CD8-positive, alpha-beta memory T cell (primary cell): ENCODE results near the gene CCNK. TPM values are rescaled to one million over a fixed set of nuclear protein-coding genes. Genes with fewer than 3 reads are reported as not detected.

Experiments used
- CTCF ChIA-PET: fragments of 350-600 bp; sonication (Branson Sonifier 250); formaldehyde crosslinking; loops from one replicate; lab custom pipeline; 2021; ENCODE audit warnings: antibody characterized with exemption; lab: Charles Lee
- POLR2A ChIA-PET: fragments of 350-600 bp; sonication (Branson Sonifier 250); formaldehyde crosslinking; loops from one replicate; lab custom pipeline; 2021; ENCODE audit warnings: antibody characterized with exemption; lab: Charles Lee
- DNase-seq, 5 donors: peaks; one replicate each; pipeline versions ENCODE4 v3.0.0 to v3.0.0-alpha.2; 2020 to 2022; ENCODE audit warnings: mixed read lengths in 1 of 5
- H3K27ac ChIP-seq: one replicate; pipeline ENCODE4 v1.7.0; 2013; ENCODE audit warnings: low read depth, mild to moderate bottlenecking, low read length, moderate library complexity
- H3K27me3 ChIP-seq: 2 replicates; pipeline ENCODE4 v1.7.0; 2013; ENCODE audit warnings: low read length, mild to moderate bottlenecking; ENCODE audit not compliant: insufficient read depth, poor library complexity, severe bottlenecking
- H3K36me3 ChIP-seq: 2 replicates; pipeline ENCODE4 v1.7.0; 2013; ENCODE audit warnings: mild to moderate bottlenecking, low read length, moderate library complexity; ENCODE audit not compliant: insufficient read depth
- H3K4me1 ChIP-seq: 2 replicates; pipeline ENCODE4 v1.7.0; 2013; ENCODE audit warnings: mild to moderate bottlenecking, low read length, moderate library complexity; ENCODE audit not compliant: insufficient read depth
- H3K4me3 ChIP-seq: 2 replicates; pipeline ENCODE4 v1.7.0; 2013; ENCODE audit warnings: mild to moderate bottlenecking, low read length
- H3K9me3 ChIP-seq: 2 replicates; pipeline ENCODE4 v1.7.0; 2013; ENCODE audit warnings: mild to moderate bottlenecking, low read length
- H3K27ac Mint-ChIP-seq, 8 donors: one replicate each; pipeline ENCODE4 v1.8.0; 2020 to 2021; ENCODE audit warnings: mixed read lengths in 8 of 8, mild to moderate bottlenecking in 6 of 8, inconsistent platforms in 3 of 8, moderate library complexity in 3 of 8
- H3K27me3 Mint-ChIP-seq, 2 donors: one replicate each; pipeline ENCODE4 v1.8.0; 2020 to 2021; ENCODE audit warnings: mixed read lengths in 2 of 2, mild to moderate bottlenecking in 1 of 2, moderate library complexity in 1 of 2
- H3K36me3 Mint-ChIP-seq, 3 donors: one replicate each; pipeline ENCODE4 v1.8.0; 2020 to 2021; ENCODE audit warnings: mixed read lengths in 3 of 3, inconsistent platforms in 1 of 3, mild to moderate bottlenecking in 1 of 3
- H3K4me1 Mint-ChIP-seq, 3 donors: one replicate each; pipeline ENCODE4 v1.8.0; 2020 to 2021; ENCODE audit warnings: mixed read lengths in 3 of 3, inconsistent platforms in 1 of 3, mild to moderate bottlenecking in 1 of 3
- H3K4me3 Mint-ChIP-seq, 7 donors: one replicate each; pipeline ENCODE4 v1.8.0; 2020 to 2021; ENCODE audit warnings: mixed read lengths in 7 of 7, mild to moderate bottlenecking in 6 of 7, moderate library complexity in 4 of 7, inconsistent platforms in 2 of 7
- H3K9me3 Mint-ChIP-seq, 5 donors: one replicate each; pipeline ENCODE4 v1.8.0; 2020 to 2022; ENCODE audit warnings: mixed read lengths in 5 of 5, mild to moderate bottlenecking in 3 of 5, moderate library complexity in 2 of 5, inconsistent platforms in 1 of 5
- polyA plus RNA-seq: library from polyadenylated mRNA; unstranded; fragments of 300-500 nt; fragmentation: Illumina TruSeq; gene quantifications from one replicate; pipeline ENCODE4 v1.2.3, GENCODE V29; 2021
- total RNA-seq, 2 experiments: library from RNA; stranded (reverse); gene quantifications; one replicate each; pipeline ENCODE4 v1.2.3, GENCODE V29; 2021

Gene CCNK
- total and polyA plus RNA-seq, 3 experiments from 2014 or later: 16.4 to 115 (median 110) TPM

DNA sequence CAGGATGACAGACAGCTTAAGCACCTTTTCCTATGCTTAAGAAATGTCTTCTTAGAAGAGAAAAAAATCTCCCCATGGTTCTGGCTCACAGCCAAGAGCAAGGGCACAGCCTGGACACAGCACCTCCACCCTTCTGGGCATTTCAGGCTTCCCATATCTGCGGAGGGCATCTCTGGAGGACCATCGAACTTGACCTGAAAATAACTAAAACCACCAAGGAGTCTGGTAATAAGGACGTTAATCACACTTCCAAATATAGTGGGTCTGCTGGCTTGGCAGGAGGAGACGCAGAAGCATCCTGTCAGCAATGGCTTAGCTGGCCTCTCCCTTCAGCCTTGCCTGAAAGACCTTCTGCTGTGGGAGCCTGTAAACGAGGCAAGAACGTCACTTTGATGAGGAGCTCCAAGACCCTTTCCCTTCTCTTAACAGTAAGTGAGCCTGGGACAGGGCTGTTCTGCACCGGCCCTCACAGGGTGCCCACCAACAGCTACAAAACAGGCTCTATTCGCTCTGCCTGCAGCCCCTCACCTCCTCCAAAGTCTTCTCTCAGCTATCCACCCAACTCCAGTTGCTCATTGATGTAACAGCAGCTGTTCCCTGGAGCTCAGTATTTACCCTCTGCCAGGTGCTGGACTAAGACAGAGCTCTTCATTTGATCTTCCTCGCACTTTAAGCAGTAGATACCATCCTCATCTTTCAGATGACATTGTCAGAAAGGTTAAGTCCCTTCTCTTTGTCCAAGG, 13.7 kb upstream of the CCNK start:
- Mint-ChIP-seq H3K4me3 (no peak overlapping the region), H3K4me1 (peaks cover 46 to 58% (median 47%) of the 10 kb centered on the region in 3 donors), H3K27ac (peak overlapping the region in 3 of 8 donors; percentile 30 to 88 (median 83)), H3K36me3 (peaks cover 0 to 48% (median 6%) of the 10 kb centered on the region in 3 donors), H3K27me3 (no peaks in the 10 kb centered on the region), H3K9me3 (no peaks in the 10 kb centered on the region)
- CTCF ChIA-PET: interaction anchor here (1.2 kb wide), 1 partner anchor 9 kb away, joined by 4 read pairs; no protein-coding TSS in a partner anchor
- H3K27ac ChIP-seq: no peak overlapping the region
- POLR2A ChIA-PET: interaction anchor here (0.6 kb wide), 1 partner anchor 86 kb away, joined by 3 read pairs; no protein-coding TSS in a partner anchor
- peaks cover 22% of the 10 kb centered on the region for H3K36me3 ChIP-seq
- no peaks in the 10 kb centered on the region for H3K27me3 ChIP-seq
- H3K4me1 ChIP-seq: peaks cover 4% of the 10 kb centered on the region
- DNase-seq: no peak
- H3K4me3 ChIP-seq: no peak overlapping the region
- H3K9me3 ChIP-seq: no peaks in the 10 kb centered on the region

DNA sequence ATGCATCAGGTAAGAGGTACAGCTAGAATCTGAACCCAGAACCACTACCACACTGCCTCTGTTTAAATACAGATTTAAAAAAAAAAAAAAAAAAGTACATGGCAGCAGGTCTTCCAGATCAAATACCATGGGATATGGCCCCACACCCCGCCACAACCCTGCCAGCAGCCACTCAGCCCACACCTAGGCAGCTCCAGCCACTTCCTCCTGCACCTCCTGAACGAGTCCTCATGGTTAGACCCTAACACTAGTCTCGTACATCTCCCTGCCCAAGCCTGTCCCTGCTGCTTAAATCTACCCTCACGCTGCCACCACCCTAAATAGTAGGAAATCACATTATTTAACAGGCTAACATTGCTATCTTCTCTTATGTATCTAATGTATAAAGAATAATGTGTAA, 13.1 kb upstream of the CCNK start:
- Histone ChIP-seq H3K4me3 (no peak overlapping the region), H3K27ac (no peak overlapping the region), H3K36me3 (peaks cover 18% of the 10 kb centered on the region), H3K4me1 (peaks cover 4% of the 10 kb centered on the region), H3K27me3 (no peaks in the 10 kb centered on the region), H3K9me3 (no peaks in the 10 kb centered on the region)
- peak overlapping the region in 7 of 8 donors; percentile 21 to 88 (median 43) for H3K27ac Mint-ChIP-seq
- POLR2A ChIA-PET: interaction anchor here (0.6 kb wide), 1 partner anchor 85 kb away, joined by 3 read pairs; no protein-coding TSS in a partner anchor
- H3K4me1 Mint-ChIP-seq: peaks cover 49 to 62% (median 51%) of the 10 kb centered on the region in 3 donors
- no peaks in the 10 kb centered on the region for H3K27me3 Mint-ChIP-seq
- peaks cover 0 to 42% (median 6%) of the 10 kb centered on the region in 3 donors for H3K36me3 Mint-ChIP-seq
- no peaks in the 10 kb centered on the region for H3K9me3 Mint-ChIP-seq
- no peak for DNase-seq
- peak overlapping the region in 2 of 7 donors; percentile 23 to 28 for H3K4me3 Mint-ChIP-seq
- CTCF ChIA-PET: interaction anchor here (1.2 kb wide), 1 partner anchor 8 kb away, joined by 4 read pairs; no protein-coding TSS in a partner anchor

DNA sequence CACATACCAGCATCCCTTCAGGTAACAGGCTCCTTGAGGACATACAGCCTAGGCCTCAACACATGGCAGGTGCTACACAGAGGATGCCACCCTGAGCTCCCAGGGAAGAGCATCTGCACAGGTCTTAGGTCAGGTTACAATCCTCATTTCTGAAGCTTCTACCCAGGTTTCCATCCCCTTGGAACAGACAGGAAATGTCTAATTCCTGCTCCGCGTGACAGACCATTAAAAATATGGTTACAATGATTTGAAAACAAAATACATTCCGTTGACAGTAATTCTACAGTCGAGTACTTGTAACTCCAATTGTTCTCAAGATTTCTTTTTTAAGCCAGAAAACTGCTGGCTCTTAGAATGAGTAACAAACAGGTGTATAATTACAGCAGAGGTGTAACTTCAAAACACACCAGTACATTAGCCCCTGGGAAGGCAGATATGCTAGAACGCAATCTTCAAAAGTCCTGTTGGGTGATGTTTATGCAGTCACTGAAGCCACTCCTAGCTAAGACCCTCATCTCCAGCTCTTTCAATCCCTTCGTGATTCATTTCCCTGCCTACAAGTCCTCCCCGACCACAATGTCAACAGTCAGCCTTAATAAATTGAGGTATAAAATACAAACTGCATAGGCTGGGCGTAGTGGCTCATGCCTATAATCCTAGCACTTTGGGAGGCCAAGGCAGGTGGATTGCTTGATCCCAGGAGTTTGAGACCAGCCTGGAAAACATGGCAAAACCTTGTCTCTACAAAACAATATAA, 12.2 kb upstream of the CCNK start:
- POLR2A ChIA-PET: no interaction called here

DNA sequence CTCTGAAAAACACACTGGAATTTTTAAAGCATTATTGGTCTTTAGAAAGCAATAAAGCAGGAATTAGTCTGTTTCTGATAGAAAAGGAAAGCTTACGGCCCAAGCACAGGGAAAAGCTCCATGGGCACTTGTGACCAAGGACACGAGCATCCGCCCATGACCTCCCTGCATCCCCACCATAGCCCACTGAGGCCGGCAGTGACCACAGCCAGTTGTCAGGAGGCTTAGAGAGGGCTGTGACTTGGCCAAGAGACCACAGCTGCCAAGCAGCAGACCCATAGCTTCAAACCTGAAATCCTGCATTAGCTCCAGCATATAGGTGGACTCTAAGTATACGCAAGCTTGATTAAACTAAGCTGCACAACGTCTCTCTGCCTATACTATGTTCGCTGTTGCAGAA, 9.5 kb upstream of the CCNK start:
- H3K27ac ChIP-seq: no peak overlapping the region
- ChIA-PET CTCF (interaction anchor here (0.9 kb wide), 1 partner anchor 20 kb away, joined by 3 read pairs; no protein-coding TSS in a partner anchor), POLR2A (no interaction called here)
- H3K4me1 ChIP-seq: peaks cover 4% of the 10 kb centered on the region
- no peaks in the 10 kb centered on the region for H3K36me3 ChIP-seq
- Mint-ChIP-seq H3K27ac (peak overlapping the region in 1 of 8 donors; percentile 29), H3K27me3 (no peaks in the 10 kb centered on the region), H3K4me1 (peaks cover 49 to 78% (median 59%) of the 10 kb centered on the region in 3 donors), H3K9me3 (no peaks in the 10 kb centered on the region), H3K4me3 (no peak overlapping the region), H3K36me3 (peaks cover 0 to 8% (median 2%) of the 10 kb centered on the region in 3 donors)
- no peaks in the 10 kb centered on the region for H3K27me3 ChIP-seq
- H3K9me3 ChIP-seq: no peaks in the 10 kb centered on the region
- no peak for DNase-seq
- no peak overlapping the region for H3K4me3 ChIP-seq

More for the DNA sequence above, 12.2 kb upstream of the CCNK start:
- H3K27ac Mint-ChIP-seq: peak overlapping the region in 3 of 8 donors; percentile 17 to 69 (median 59)
- peaks cover 49 to 68% (median 57%) of the 10 kb centered on the region in 3 donors for H3K4me1 Mint-ChIP-seq
- peak overlapping the region in 2 of 7 donors; percentile 16 to 28 for H3K4me3 Mint-ChIP-seq
- Histone ChIP-seq H3K27ac (no peak overlapping the region), H3K36me3 (peaks cover 8% of the 10 kb centered on the region), H3K9me3 (no peaks in the 10 kb centered on the region), H3K27me3 (no peaks in the 10 kb centered on the region), H3K4me3 (no peak overlapping the region), H3K4me1 (peaks cover 4% of the 10 kb centered on the region)
- DNase-seq: no peak
- no peaks in the 10 kb centered on the region for H3K27me3 Mint-ChIP-seq
- H3K9me3 Mint-ChIP-seq: no peaks in the 10 kb centered on the region
- peaks cover 0 to 33% (median 4%) of the 10 kb centered on the region in 3 donors for H3K36me3 Mint-ChIP-seq
- CTCF ChIA-PET: no interaction called here

DNA sequence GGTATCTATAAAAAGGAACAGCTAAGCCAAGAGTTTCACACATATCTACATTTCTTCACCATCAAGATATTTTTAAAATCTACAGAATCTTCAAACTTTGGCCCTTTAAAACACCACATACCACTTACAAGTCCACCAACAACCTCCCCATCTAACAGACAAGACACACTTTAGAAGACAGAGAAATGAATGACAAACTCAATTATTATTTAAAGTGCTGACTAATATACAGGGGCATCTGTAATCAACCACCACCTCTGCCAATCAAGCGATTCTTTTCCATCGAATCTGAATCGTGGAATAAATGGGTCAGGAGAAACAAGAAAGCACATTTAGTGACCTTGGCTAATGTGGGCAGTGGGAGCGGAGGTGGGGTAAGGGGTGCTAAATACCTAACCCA, 8.3 kb upstream of the CCNK start:
- POLR2A ChIA-PET: no interaction called here
- Histone ChIP-seq H3K9me3 (no peaks in the 10 kb centered on the region), H3K4me1 (peaks cover 4% of the 10 kb centered on the region), H3K36me3 (no peaks in the 10 kb centered on the region), H3K27ac (no peak overlapping the region), H3K27me3 (no peaks in the 10 kb centered on the region), H3K4me3 (no peak overlapping the region)
- peaks cover 0 to 2% (median 1%) of the 10 kb centered on the region in 3 donors for H3K36me3 Mint-ChIP-seq
- DNase-seq: no peak
- H3K4me1 Mint-ChIP-seq: peaks cover 46 to 72% (median 61%) of the 10 kb centered on the region in 3 donors
- CTCF ChIA-PET: no interaction called here
- no peak overlapping the region for H3K4me3 Mint-ChIP-seq
- H3K27me3 Mint-ChIP-seq: no peaks in the 10 kb centered on the region
- H3K27ac Mint-ChIP-seq: no peak overlapping the region
- no peaks in the 10 kb centered on the region for H3K9me3 Mint-ChIP-seq

DNA sequence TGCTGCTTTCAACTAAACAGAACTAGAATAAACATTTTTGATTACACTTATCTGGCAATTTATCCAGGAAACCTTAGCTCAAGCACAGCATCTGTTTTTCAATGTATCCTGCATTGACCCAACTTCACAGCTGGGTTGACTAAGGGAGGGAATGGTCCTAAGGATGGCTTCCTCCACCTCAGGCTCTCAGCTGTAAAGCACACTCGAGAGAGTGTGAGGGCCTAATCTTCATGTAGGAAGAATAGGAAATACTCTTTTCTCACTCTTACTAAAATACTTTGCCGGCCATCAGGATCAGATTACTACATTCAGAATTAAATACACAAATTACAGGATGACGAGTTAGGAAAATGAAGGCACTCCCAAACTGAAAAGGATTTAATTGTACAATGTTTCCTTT, 7.8 kb upstream of the CCNK start:
- DNase-seq: no peak
- H3K4me3 Mint-ChIP-seq: no peak overlapping the region
- no peak overlapping the region for H3K27ac ChIP-seq
- H3K9me3 ChIP-seq: no peaks in the 10 kb centered on the region
- peaks cover 5% of the 10 kb centered on the region for H3K4me1 ChIP-seq
- CTCF ChIA-PET: no interaction called here
- H3K36me3 ChIP-seq: no peaks in the 10 kb centered on the region
- POLR2A ChIA-PET: no interaction called here
- H3K27me3 ChIP-seq: no peaks in the 10 kb centered on the region
- H3K36me3 Mint-ChIP-seq: peaks cover 0 to 2% (median 0%) of the 10 kb centered on the region in 3 donors
- H3K4me1 Mint-ChIP-seq: peaks cover 46 to 72% (median 61%) of the 10 kb centered on the region in 3 donors
- no peaks in the 10 kb centered on the region for H3K27me3 Mint-ChIP-seq
- no peak overlapping the region for H3K27ac Mint-ChIP-seq
- no peak overlapping the region for H3K4me3 ChIP-seq
- H3K9me3 Mint-ChIP-seq: no peaks in the 10 kb centered on the region

DNA sequence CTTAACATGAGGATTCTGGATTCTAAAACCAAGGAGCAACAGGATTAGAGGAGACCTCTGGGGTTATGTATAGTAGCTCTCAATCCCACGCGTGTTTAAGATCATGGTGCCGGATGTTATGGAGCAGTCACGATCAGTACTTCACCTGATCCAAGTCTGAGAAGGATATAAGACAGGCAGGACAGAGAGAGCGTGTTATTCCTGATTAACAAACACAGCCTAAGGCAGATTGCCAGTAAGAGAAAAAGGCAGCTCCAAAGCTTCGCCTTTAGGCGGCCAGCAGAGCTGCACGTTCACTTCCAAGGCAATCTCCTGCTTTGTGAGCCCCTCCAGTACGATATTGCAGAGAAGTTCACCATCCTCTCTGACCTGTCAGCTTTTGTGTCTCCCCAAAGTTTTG, 6.0 kb upstream of the CCNK start:
- Mint-ChIP-seq H3K27me3 (no peaks in the 10 kb centered on the region), H3K4me3 (peak overlapping the region in 1 of 7 donors; percentile 58), H3K9me3 (no peaks in the 10 kb centered on the region), H3K36me3 (peaks cover 0 to 2% (median 2%) of the 10 kb centered on the region in 3 donors), H3K4me1 (peaks cover 39 to 70% (median 59%) of the 10 kb centered on the region in 3 donors), H3K27ac (peak overlapping the region in 1 of 8 donors; percentile 7)
- H3K9me3 ChIP-seq: no peaks in the 10 kb centered on the region
- H3K4me1 ChIP-seq: peaks cover 15% of the 10 kb centered on the region
- DNase-seq: no peak
- no peaks in the 10 kb centered on the region for H3K36me3 ChIP-seq
- POLR2A ChIA-PET: no interaction called here
- CTCF ChIA-PET: no interaction called here
- no peaks in the 10 kb centered on the region for H3K27me3 ChIP-seq
- no peak overlapping the region for H3K27ac ChIP-seq
- no peak overlapping the region for H3K4me3 ChIP-seq
